Kidney epithelial cell (primary cell): ENCODE measurements around the gene ACAA2. TPM values are rescaled to one million over a fixed set of nuclear protein-coding genes. Genes with fewer than 3 reads are reported as not detected.

Experiments used
- DNase-seq: peaks from one replicate; pipeline ENCODE4 v3.0.0-alpha.2; 2010; ENCODE audit warnings: low read depth
- H3K27me3 ChIP-seq: 2 replicates; pipeline ENCODE4 v1.6.0; 2011; ENCODE audit warnings: low read length; ENCODE audit not compliant: control insufficient read depth, insufficient read depth
- H3K36me3 ChIP-seq: 2 replicates; pipeline ENCODE4 v1.5.1; 2011; ENCODE audit warnings: low read length; ENCODE audit not compliant: control insufficient read depth, insufficient read depth
- H3K4me3 ChIP-seq: 2 replicates; pipeline ENCODE4 v1.5.1; 2011; ENCODE audit warnings: low read depth, mild to moderate bottlenecking, control low read depth, low read length
- total RNA-seq: library from RNA; depleted of rRNA; stranded (reverse); fragments of >200 nt; gene quantifications from 2 replicates; pipeline ENCODE4 v1.2.3, GENCODE V29; 2015
- TF ChIP-seq, protein P1 (sequence below): IDR thresholded peaks from 2 replicates; pipeline ENCODE4 v1.5.1; 2011; ENCODE audit warnings: mild to moderate bottlenecking, moderate library complexity, low read length, control low read depth, inconsistent platforms; ENCODE audit not compliant: insufficient read depth, poor library complexity, severe bottlenecking

ACAA2 gene, protein sequence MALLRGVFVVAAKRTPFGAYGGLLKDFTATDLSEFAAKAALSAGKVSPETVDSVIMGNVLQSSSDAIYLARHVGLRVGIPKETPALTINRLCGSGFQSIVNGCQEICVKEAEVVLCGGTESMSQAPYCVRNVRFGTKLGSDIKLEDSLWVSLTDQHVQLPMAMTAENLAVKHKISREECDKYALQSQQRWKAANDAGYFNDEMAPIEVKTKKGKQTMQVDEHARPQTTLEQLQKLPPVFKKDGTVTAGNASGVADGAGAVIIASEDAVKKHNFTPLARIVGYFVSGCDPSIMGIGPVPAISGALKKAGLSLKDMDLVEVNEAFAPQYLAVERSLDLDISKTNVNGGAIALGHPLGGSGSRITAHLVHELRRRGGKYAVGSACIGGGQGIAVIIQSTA
- 55.8 and 68.0 TPM in 2 replicates for total RNA-seq

- TF ChIP-seq, protein P1, sequence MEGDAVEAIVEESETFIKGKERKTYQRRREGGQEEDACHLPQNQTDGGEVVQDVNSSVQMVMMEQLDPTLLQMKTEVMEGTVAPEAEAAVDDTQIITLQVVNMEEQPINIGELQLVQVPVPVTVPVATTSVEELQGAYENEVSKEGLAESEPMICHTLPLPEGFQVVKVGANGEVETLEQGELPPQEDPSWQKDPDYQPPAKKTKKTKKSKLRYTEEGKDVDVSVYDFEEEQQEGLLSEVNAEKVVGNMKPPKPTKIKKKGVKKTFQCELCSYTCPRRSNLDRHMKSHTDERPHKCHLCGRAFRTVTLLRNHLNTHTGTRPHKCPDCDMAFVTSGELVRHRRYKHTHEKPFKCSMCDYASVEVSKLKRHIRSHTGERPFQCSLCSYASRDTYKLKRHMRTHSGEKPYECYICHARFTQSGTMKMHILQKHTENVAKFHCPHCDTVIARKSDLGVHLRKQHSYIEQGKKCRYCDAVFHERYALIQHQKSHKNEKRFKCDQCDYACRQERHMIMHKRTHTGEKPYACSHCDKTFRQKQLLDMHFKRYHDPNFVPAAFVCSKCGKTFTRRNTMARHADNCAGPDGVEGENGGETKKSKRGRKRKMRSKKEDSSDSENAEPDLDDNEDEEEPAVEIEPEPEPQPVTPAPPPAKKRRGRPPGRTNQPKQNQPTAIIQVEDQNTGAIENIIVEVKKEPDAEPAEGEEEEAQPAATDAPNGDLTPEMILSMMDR: no peak
- Histone ChIP-seq H3K36me3 (no peaks in the 10 kb centered on the region), H3K4me3 (peak within 1 kb of the TSS; percentile 82), H3K27me3 (no peaks in the 10 kb centered on the region)
- DNase-seq: no peak
Measured at GRCh38 chr18:49813319-49814146, at the start of gene ACAA2. TSS of gene ACAA2 (minus strand) at chr18:49813533. CDS start at chr18:49813484, 49 bp downstream.

GRCh38 chr18:49862656-49863385 is 49.5 kb upstream of the ACAA2 start:
- TF ChIP-seq, protein P1: no peak
- Histone ChIP-seq H3K36me3 (no peaks in the 10 kb centered on the region), H3K27me3 (no peaks in the 10 kb centered on the region), H3K4me3 (no peak overlapping the region)
- no peak for DNase-seq

DNA sequence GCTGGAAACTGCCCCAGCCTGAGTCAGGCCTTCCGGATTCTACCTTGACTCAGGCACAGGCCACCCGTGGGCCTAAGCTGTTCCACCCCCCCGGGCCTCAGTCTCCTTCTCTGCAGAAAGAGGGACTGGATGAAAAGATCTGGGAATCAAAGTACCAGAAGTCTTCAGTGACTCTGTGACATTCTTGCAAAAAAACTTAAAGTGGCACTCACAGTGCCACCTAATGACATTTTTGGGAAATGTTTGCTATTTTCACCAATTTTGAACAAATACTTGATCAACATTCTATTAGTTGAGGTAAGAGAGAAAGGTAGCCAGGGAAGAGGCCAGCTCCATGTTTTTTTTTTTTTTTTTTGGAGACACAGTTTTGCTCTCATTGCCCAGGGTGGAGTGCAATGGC is 48.3 kb upstream of the ACAA2 start:
- Histone ChIP-seq H3K4me3 (no peak overlapping the region), H3K36me3 (no peaks in the 10 kb centered on the region), H3K27me3 (no peaks in the 10 kb centered on the region)
- TF ChIP-seq, protein P1: peak; percentile 37
- DNase-seq: no peak

GRCh38 chr18:49859725-49860124 is 46.4 kb upstream of the ACAA2 start:
- TF ChIP-seq, protein P1: no peak
- Histone ChIP-seq H3K4me3 (no peak overlapping the region), H3K27me3 (no peaks in the 10 kb centered on the region), H3K36me3 (no peaks in the 10 kb centered on the region)
- no peak for DNase-seq

GRCh38 chr18:49859021-49859359 is 45.7 kb upstream of the ACAA2 start:
- TF ChIP-seq, protein P1: no peak
- no peaks in the 10 kb centered on the region for H3K27me3 ChIP-seq
- H3K36me3 ChIP-seq: no peaks in the 10 kb centered on the region
- DNase-seq: no peak
- H3K4me3 ChIP-seq: no peak overlapping the region
